ENCODE measurements around the gene OR51D1.

GRCh38 chr11:4605057-4605456, 32.2 kb upstream of the OR51D1 start:
- TF ChIP-seq CTCF (conservative IDR thresholded peaks at IDR 0.05 in 1 of 2, IDR thresholded peaks at IDR 0.05 in 1 of 2; ENCODE audit: extremely low read depth in 1 of 2, insufficient read depth in 1 of 2, low read depth in 1 of 2, low read length in 2 of 2) = no peak
- no peak for TF ChIP-seq EZH2 (IDR thresholded peaks at IDR 0.05; ENCODE audit: borderline replicate concordance, low read length)

All from mammary epithelial cell (primary cell).